HFFc6 (cell line): Measurements from ENCODE around the gene MGST3. TPM values are rescaled to one million over a fixed set of nuclear protein-coding genes. Genes with fewer than 3 reads are reported as not detected.

Source experiments
- DNase-seq: peaks from one replicate; pipeline ENCODE4 v3.0.0-alpha.2; 2018
- H3K27ac Mint-ChIP-seq: 2 replicates; pipeline ENCODE4 v1.8.0; 2020; ENCODE audit warnings: mild to moderate bottlenecking, mixed read lengths
- H3K27me3 Mint-ChIP-seq: 2 replicates; pipeline ENCODE4 v1.8.0; 2021; ENCODE audit warnings: mild to moderate bottlenecking, moderate library complexity, mixed read lengths; ENCODE audit not compliant: insufficient read depth
- H3K36me3 Mint-ChIP-seq: 2 replicates; pipeline ENCODE4 v1.8.0; 2021; ENCODE audit warnings: low read depth, mixed read lengths
- H3K4me1 Mint-ChIP-seq: 2 replicates; pipeline ENCODE4 v1.8.0; 2020; ENCODE audit warnings: low read depth, mixed read lengths
- H3K4me3 Mint-ChIP-seq: 2 replicates; pipeline ENCODE4 v1.8.0; 2020; ENCODE audit warnings: mild to moderate bottlenecking, moderate library complexity, mixed read lengths
- H3K9me3 Mint-ChIP-seq: 2 replicates; pipeline ENCODE4 v1.8.0; 2020; ENCODE audit warnings: mild to moderate bottlenecking, mixed read lengths
- total RNA-seq, 6 experiments: library from RNA; stranded (reverse); fragmentation: NEBNext Ultra II Directional; extraction: Animal tissue kit (Norgen Biotek cat#: 25700); gene quantifications; 2 replicates in 1 of 6; 3 replicates in 5 of 6; pipeline ENCODE4 v1.2.3, GENCODE V29; 2021
- TF ChIP-seq, protein P1 (sequence below): fragments of 200-600 bp; sonication (generic); IDR thresholded peaks from 2 replicates; pipeline ENCODE4 v1.5.0; 2021; ENCODE audit warnings: antibody characterized with exemption, mild to moderate bottlenecking

MGST3 gene
- total RNA-seq, 6 experiments from 2014 or later = 183 to 203 (median 196) TPM

DNA sequence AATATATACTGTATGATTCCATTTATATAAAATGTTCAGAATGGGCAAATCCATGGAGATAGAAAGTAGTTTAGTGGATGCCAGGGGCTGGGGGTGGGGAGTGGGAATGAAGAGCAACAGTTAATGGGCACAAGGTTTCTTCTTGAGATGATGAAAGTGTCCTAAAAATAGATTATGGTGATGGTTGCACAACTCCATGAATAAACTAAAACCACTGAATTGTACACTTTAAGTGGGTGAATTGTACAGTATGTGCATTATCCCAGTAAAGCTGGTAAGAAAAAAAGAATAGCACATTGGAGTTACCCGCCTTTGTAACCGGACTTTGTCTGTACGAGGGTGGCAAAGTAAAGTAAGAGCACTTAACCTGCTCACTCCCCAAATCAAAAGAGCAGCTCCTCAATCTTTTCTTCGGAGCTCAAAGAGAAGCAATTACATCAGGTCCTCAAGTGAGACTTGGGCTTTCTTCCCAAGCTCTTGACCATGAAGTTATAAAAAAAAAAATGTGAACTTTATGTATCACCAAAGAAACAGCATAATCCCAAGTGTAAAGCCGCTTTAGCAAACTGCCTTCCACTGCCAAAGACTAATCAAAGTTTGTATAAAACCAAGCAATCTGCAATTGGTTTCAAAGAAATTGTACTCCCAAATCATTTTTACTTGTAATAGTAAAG, 35.3 kb downstream of the MGST3 start:
- peak overlapping the region; percentile 24; the same call in 1 of the 2 replicates for H3K27ac Mint-ChIP-seq
- no peaks in the 10 kb centered on the region for H3K27me3 Mint-ChIP-seq
- peaks cover 25% of the 10 kb centered on the region for H3K4me1 Mint-ChIP-seq
- H3K36me3 Mint-ChIP-seq = peaks cover 33% of the 10 kb centered on the region
- no peaks in the 10 kb centered on the region for H3K9me3 Mint-ChIP-seq
- DNase-seq = peak; percentile 8
- TF ChIP-seq, protein P1, sequence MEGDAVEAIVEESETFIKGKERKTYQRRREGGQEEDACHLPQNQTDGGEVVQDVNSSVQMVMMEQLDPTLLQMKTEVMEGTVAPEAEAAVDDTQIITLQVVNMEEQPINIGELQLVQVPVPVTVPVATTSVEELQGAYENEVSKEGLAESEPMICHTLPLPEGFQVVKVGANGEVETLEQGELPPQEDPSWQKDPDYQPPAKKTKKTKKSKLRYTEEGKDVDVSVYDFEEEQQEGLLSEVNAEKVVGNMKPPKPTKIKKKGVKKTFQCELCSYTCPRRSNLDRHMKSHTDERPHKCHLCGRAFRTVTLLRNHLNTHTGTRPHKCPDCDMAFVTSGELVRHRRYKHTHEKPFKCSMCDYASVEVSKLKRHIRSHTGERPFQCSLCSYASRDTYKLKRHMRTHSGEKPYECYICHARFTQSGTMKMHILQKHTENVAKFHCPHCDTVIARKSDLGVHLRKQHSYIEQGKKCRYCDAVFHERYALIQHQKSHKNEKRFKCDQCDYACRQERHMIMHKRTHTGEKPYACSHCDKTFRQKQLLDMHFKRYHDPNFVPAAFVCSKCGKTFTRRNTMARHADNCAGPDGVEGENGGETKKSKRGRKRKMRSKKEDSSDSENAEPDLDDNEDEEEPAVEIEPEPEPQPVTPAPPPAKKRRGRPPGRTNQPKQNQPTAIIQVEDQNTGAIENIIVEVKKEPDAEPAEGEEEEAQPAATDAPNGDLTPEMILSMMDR = no peak
- H3K4me3 Mint-ChIP-seq = no peak overlapping the region

DNA sequence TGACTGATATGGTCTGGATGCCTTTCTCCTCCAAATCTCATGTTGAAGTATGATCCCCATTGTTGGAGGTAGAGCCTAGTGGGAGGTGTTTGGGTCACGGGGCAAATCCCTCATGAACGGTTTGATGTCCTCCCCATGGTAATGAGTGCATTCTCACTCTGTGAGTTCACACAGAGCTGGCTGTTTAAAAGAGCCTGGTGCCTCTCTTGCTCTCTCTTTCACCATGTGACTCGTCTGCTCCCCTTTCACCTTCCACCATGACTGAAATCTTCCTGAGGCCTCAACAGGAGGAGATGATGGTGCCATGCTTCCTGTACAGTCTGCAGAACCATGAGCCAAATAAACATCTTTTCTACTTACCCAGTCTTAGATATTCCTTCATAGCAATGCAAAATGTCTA, 37.1 kb downstream of the MGST3 start:
- H3K36me3 Mint-ChIP-seq = peaks cover 44% of the 10 kb centered on the region
- H3K27me3 Mint-ChIP-seq = no peaks in the 10 kb centered on the region
- H3K4me1 Mint-ChIP-seq = peaks cover 15% of the 10 kb centered on the region
- no peak for DNase-seq
- no peak overlapping the region for H3K27ac Mint-ChIP-seq
- no peaks in the 10 kb centered on the region for H3K9me3 Mint-ChIP-seq
- H3K4me3 Mint-ChIP-seq = no peak overlapping the region
- TF ChIP-seq, protein P1 = no peak

- Mint-ChIP-seq H3K27me3 (no peaks in the 10 kb centered on the region), H3K9me3 (no peaks in the 10 kb centered on the region), H3K36me3 (peaks cover 55% of the 10 kb centered on the region), H3K4me1 (peaks cover 21% of the 10 kb centered on the region), H3K27ac (no peak overlapping the region), H3K4me3 (no peak overlapping the region)
- no peak for DNase-seq
- TF ChIP-seq, protein P1 = no peak
Observed at GRCh38 chr1:165671526-165671925, 40.5 kb downstream of the MGST3 start.

DNA sequence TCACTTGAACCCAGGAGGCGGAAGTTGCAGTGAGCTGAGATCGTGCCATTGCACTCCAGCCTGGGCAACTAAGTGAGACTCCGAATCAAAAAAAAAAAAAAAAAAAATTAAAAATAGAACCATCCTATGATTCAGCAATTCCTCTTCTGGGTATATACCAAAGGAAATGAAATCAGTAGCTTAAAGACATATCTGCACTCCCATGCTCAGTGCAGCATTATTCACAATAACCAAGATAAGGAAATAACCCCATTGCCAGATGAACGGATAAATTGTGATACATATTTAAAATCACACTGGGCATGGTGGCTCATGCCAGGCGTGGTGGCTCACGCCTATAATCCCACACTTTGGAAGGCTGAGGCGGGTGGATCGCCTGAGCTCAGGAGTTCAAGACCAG, 43.6 kb downstream of the MGST3 start:
- TF ChIP-seq, protein P1 = no peak
- Mint-ChIP-seq H3K4me3 (no peak overlapping the region), H3K36me3 (peaks cover 51% of the 10 kb centered on the region), H3K9me3 (no peaks in the 10 kb centered on the region), H3K27me3 (no peaks in the 10 kb centered on the region), H3K4me1 (peaks cover 30% of the 10 kb centered on the region), H3K27ac (no peak overlapping the region)
- DNase-seq = no peak

GRCh38 chr1:165675794-165676193, 44.8 kb downstream of the MGST3 start:
- 0 out of 2 replicates have a peak overlapping the region, but pooled peaks have one; percentile 6 for H3K27ac Mint-ChIP-seq
- H3K36me3 Mint-ChIP-seq = peaks cover 59% of the 10 kb centered on the region
- H3K27me3 Mint-ChIP-seq = no peaks in the 10 kb centered on the region
- no peak for DNase-seq
- no peak overlapping the region for H3K4me3 Mint-ChIP-seq
- no peaks in the 10 kb centered on the region for H3K9me3 Mint-ChIP-seq
- TF ChIP-seq, protein P1 = no peak
- H3K4me1 Mint-ChIP-seq = peaks cover 30% of the 10 kb centered on the region
